Ectodermal cell (in vitro differentiated cells): ENCODE data around the gene LSM4.
A peak's percentile ranks its signal among the peaks of the same experiment; 100 is the strongest.

Experiments used
- H3K27ac ChIP-seq: 2 replicates; pipeline ENCODE4 v1.7.0; 2013; ENCODE audit warnings: mild to moderate bottlenecking, low read depth, low read length; ENCODE audit not compliant: insufficient read depth, poor library complexity, severe bottlenecking
- H3K27me3 ChIP-seq: 2 replicates; pipeline ENCODE4 v1.7.0; 2013; ENCODE audit warnings: mild to moderate bottlenecking, low read length; ENCODE audit not compliant: insufficient read depth, control insufficient read depth, poor library complexity, severe bottlenecking
- H3K36me3 ChIP-seq: one replicate; pipeline ENCODE4 v1.7.0; 2013; ENCODE audit warnings: low read length; ENCODE audit not compliant: control insufficient read depth, insufficient read depth
- H3K4me1 ChIP-seq: one replicate; pipeline ENCODE4 v1.7.0; 2013; ENCODE audit warnings: low read length; ENCODE audit not compliant: control insufficient read depth, insufficient read depth
- H3K4me3 ChIP-seq: 2 replicates; pipeline ENCODE4 v1.7.0; 2013; ENCODE audit warnings: low read depth, low read length, control low read depth; ENCODE audit not compliant: insufficient read depth
- H3K9me3 ChIP-seq: 2 replicates; pipeline ENCODE4 v1.7.0; 2013; ENCODE audit warnings: mild to moderate bottlenecking, low read length, moderate library complexity; ENCODE audit not compliant: control insufficient read depth
- WGBS, 2 experiments: methylation state at CpG; one replicate each; pipeline ENCODE4 v1.1.7; 2013; ENCODE audit warnings: missing lambda C conversion rate in 2 of 2; 5-methylcytosine and 5-hydroxymethylcytosine counted together

LSM4 gene

DNA sequence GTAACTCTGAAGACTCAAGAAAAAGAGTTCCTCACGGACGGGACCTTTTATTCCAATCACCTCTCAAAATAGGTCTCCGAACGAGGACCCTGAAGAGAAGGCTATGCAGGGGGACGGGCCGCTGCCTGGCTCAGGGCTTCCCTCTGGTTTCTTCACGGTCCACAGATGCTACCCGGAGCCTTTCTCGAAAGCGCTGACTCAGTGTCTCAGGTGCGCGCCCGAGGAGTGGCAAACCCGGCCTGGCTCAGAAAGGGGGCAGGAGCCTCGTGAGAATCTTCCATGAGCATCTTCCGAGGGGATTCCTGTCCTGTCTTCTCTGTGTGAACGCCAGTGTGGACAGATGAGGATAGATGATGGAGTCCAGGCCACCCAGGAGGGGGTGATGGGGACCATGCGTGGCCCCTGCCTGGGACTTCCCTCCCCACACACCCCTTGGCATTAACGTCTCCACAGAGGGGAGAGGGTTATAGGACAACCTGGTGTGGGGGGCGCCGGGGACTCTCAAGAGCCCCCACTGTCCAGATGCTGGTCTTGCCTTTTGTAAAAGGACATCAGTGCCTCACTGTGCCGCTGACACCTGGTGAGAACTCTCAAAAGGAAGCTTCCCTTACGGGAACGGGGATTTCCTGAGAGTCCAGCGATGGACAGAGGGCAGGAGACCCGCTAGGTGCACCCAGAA is 16.5 kb downstream of the LSM4 start:
- peaks cover 17% of the 10 kb centered on the region for H3K4me1 ChIP-seq
- H3K27me3 ChIP-seq: no peaks in the 10 kb centered on the region
- H3K36me3 ChIP-seq: peaks cover 15% of the 10 kb centered on the region
- no peak overlapping the region for H3K27ac ChIP-seq
- no peaks in the 10 kb centered on the region for H3K9me3 ChIP-seq
- H3K4me3 ChIP-seq: no peak overlapping the region
- 91 to 93% methylated on average over 26 of the region's 26 CpGs for WGBS, 2 experiments

DNA sequence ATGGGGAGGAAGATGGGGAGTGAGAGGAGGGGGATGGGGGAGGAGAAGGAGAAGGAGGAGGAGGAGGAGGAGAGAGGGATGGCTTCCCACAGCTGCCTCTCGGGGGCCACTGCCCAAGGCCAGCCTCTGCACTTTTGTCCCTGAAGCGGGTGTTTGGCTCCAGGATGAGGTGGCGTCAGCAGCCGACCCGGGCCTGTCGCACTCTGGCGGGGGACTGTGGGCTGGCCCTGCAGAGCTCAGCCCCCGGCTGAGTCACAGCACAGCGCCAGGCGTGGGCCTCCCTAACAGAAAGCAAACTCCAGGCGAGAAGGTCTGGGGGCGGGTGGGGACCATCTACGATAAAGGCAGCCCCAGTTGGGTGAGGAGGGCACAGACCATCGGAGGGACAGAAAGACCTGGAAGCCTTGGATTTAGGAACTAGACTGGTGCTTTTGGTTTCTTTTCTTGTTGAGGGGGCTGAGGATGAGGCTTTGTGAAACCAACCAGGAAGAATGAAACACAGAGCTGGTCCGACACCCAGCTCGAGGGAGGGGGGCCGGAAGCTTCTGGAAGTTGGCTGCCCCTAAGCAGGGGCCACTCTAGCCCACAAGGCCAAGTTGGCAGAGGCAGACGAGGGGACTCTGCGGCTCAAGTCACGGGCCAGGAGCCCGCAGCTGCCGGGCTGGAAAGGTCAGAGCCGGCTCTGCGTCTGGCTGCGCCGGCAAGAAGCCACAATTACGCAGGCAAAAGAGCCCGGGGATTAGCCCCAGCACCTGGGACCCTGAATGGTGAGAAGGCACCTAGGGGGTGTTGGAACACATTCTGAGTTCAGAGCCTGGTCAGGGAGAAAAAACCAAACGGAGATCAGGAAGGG is 18.2 kb downstream of the LSM4 start:
- peak overlapping the region; percentile 2 for H3K4me3 ChIP-seq
- 12 to 14% methylated on average over 29 of the region's 29 CpGs for WGBS, 2 experiments
- peaks cover 17% of the 10 kb centered on the region for H3K4me1 ChIP-seq
- H3K9me3 ChIP-seq: no peaks in the 10 kb centered on the region
- peaks cover 12% of the 10 kb centered on the region for H3K36me3 ChIP-seq
- H3K27me3 ChIP-seq: no peaks in the 10 kb centered on the region
- H3K27ac ChIP-seq: peak overlapping the region; percentile 84

DNA sequence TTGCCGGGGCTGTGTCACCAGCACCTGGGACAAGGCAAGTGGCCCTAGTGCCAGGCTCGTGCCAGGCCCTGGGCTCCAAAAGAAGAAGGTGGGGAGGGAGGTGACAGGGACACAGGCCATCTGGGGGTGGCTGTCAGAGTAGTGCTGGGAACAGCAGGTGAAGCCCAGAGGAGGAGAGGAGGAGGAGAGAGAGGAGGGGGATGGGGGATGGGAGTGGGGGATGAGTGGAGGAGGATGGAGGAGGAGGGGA is 18.7 kb downstream of the LSM4 start:
- no peak overlapping the region for H3K27ac ChIP-seq
- peaks cover 17% of the 10 kb centered on the region for H3K4me1 ChIP-seq
- H3K4me3 ChIP-seq: no peak overlapping the region
- peaks cover 12% of the 10 kb centered on the region for H3K36me3 ChIP-seq
- 19 to 26% methylated on average over 2 of the region's 2 CpGs for WGBS, 2 experiments
- H3K9me3 ChIP-seq: no peaks in the 10 kb centered on the region
- no peaks in the 10 kb centered on the region for H3K27me3 ChIP-seq

- H3K36me3 ChIP-seq: no peaks in the 10 kb centered on the region
- H3K4me1 ChIP-seq: peaks cover 17% of the 10 kb centered on the region
- WGBS, 2 experiments: 91 to 94% methylated on average over 3 to 4 of the region's 4 CpGs
- no peak overlapping the region for H3K4me3 ChIP-seq
- no peak overlapping the region for H3K27ac ChIP-seq
- no peaks in the 10 kb centered on the region for H3K27me3 ChIP-seq
- no peaks in the 10 kb centered on the region for H3K9me3 ChIP-seq
Measured at GRCh38 chr19:18301718-18302111, 21.2 kb downstream of the LSM4 start.

- no peak overlapping the region for H3K4me3 ChIP-seq
- WGBS, 2 experiments: 84 to 87% methylated on average over 18 of the region's 18 CpGs
- H3K36me3 ChIP-seq: no peaks in the 10 kb centered on the region
- peaks cover 17% of the 10 kb centered on the region for H3K4me1 ChIP-seq
- no peak overlapping the region for H3K27ac ChIP-seq
- no peaks in the 10 kb centered on the region for H3K27me3 ChIP-seq
- H3K9me3 ChIP-seq: no peaks in the 10 kb centered on the region
Measured at GRCh38 chr19:18300930-18301717, 21.8 kb downstream of the LSM4 start.

GRCh38 chr19:18299654-18300053 is 23.2 kb downstream of the LSM4 start:
- Histone ChIP-seq H3K36me3 (no peaks in the 10 kb centered on the region), H3K4me3 (no peak overlapping the region), H3K27me3 (no peaks in the 10 kb centered on the region), H3K9me3 (no peaks in the 10 kb centered on the region), H3K27ac (no peak overlapping the region), H3K4me1 (peaks cover 8% of the 10 kb centered on the region)
- WGBS, 2 experiments: 94 to 97% methylated on average over 9 of the region's 9 CpGs

- H3K27ac ChIP-seq: no peak overlapping the region
- no peak overlapping the region for H3K4me3 ChIP-seq
- H3K9me3 ChIP-seq: no peaks in the 10 kb centered on the region
- no peaks in the 10 kb centered on the region for H3K27me3 ChIP-seq
- H3K36me3 ChIP-seq: no peaks in the 10 kb centered on the region
- WGBS, 2 experiments: 88 to 89% methylated on average over 5 to 6 of the region's 6 CpGs
- peaks cover 3% of the 10 kb centered on the region for H3K4me1 ChIP-seq
Measured at GRCh38 chr19:18298601-18299000, 24.3 kb downstream of the LSM4 start.

DNA sequence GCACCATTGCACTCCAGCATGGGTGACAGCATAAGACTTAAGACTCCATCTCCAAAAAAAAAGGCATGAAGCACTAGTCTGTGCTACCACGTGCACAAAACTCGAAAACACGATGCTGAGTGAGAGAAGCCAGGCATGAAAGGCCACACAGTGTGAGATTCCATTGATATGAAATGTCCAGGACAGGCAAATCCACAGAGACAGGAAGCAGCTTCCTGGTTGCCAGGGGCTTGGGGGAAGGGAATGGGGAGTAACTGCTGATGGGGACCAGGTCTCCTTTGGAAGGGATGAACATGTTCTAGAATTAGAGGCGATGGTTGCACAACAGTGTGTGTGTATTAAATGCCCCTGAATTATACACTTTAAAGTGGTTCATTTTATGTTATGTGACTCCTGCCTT is 25.6 kb downstream of the LSM4 start:
- Histone ChIP-seq H3K9me3 (no peaks in the 10 kb centered on the region), H3K27ac (no peak overlapping the region), H3K36me3 (no peaks in the 10 kb centered on the region), H3K27me3 (no peaks in the 10 kb centered on the region), H3K4me1 (peaks cover 11% of the 10 kb centered on the region), H3K4me3 (no peak overlapping the region)
- WGBS, 2 experiments: 73 to 76% methylated on average over 4 of the region's 4 CpGs

- peaks cover 19% of the 10 kb centered on the region for H3K4me1 ChIP-seq
- no peaks in the 10 kb centered on the region for H3K27me3 ChIP-seq
- H3K27ac ChIP-seq: no peak overlapping the region
- no peaks in the 10 kb centered on the region for H3K9me3 ChIP-seq
- H3K4me3 ChIP-seq: no peak overlapping the region
- H3K36me3 ChIP-seq: no peaks in the 10 kb centered on the region
- 82 to 83% methylated on average over 4 of the region's 4 CpGs for WGBS, 2 experiments
Measured at GRCh38 chr19:18295034-18295451, 27.8 kb downstream of the LSM4 start.

- Histone ChIP-seq H3K9me3 (no peaks in the 10 kb centered on the region), H3K27me3 (no peaks in the 10 kb centered on the region), H3K36me3 (no peaks in the 10 kb centered on the region), H3K4me1 (peaks cover 19% of the 10 kb centered on the region), H3K27ac (no peak overlapping the region), H3K4me3 (no peak overlapping the region)
- 43 to 52% methylated on average over 9 of the region's 9 CpGs for WGBS, 2 experiments
Measured at GRCh38 chr19:18294467-18294864, 28.4 kb downstream of the LSM4 start.
